Measurements from ENCODE around the gene MAP4K3. TPM values are rescaled to one million over a fixed set of nuclear protein-coding genes. Genes with fewer than 3 reads are reported as not detected.

The MAP4K3 gene
- total RNA-seq, 1 experiment from 2014 or later: 21.4 TPM

DNA sequence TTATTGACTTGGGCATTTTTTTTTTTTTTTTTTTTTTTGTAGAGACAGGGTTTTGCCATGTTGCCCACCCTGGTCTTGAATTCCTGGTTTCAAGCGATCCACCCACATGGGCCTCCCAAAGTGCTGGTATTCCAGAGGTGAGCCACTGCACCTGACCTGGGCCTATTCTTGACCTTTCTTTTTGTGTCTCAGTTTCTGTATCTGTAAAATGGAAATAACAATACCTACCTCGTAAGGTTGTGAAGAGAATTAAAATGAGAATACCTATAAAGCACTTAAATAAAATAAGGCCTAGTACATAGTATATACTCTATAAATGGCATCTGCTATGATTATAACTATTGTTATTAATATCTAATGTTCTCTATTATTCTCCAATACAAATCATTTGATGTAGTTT is 15.7 kb downstream of the MAP4K3 start:
- no peaks in the 10 kb centered on the region for H3K27me3 ChIP-seq (ENCODE audit: insufficient read depth, low read length)
- peaks cover 6 to 16% of the 10 kb centered on the region in 2 experiments; a peak in 3 of 4 replicates for H3K4me1 ChIP-seq (ENCODE audit: control insufficient read depth in 1 of 2, insufficient read depth in 2 of 2, low read length in 2 of 2)
- TF ChIP-seq, protein P1, sequence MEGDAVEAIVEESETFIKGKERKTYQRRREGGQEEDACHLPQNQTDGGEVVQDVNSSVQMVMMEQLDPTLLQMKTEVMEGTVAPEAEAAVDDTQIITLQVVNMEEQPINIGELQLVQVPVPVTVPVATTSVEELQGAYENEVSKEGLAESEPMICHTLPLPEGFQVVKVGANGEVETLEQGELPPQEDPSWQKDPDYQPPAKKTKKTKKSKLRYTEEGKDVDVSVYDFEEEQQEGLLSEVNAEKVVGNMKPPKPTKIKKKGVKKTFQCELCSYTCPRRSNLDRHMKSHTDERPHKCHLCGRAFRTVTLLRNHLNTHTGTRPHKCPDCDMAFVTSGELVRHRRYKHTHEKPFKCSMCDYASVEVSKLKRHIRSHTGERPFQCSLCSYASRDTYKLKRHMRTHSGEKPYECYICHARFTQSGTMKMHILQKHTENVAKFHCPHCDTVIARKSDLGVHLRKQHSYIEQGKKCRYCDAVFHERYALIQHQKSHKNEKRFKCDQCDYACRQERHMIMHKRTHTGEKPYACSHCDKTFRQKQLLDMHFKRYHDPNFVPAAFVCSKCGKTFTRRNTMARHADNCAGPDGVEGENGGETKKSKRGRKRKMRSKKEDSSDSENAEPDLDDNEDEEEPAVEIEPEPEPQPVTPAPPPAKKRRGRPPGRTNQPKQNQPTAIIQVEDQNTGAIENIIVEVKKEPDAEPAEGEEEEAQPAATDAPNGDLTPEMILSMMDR (IDR thresholded peaks at IDR 0.05 in 2 of 3, conservative IDR thresholded peaks at IDR 0.05 in 1 of 3; ENCODE audit: borderline replicate concordance in 1 of 3, insufficient read depth in 1 of 3, low read depth in 2 of 3, low read length in 2 of 3): no peak
- TF ChIP-seq POLR2A (IDR thresholded peaks at IDR 0.05; ENCODE audit: borderline replicate concordance, extremely low read depth, insufficient read depth, insufficient read length) (no peak), EZH2 (IDR thresholded peaks at IDR 0.05) (no peak)
- no peak overlapping the region for H2AFZ ChIP-seq (ENCODE audit: low read depth, low read length, poor library complexity, severe bottlenecking)
- BruUV-seq (replicated peaks): no TSS peak
- ChIA-PET POLR2A (no interaction called here), CTCF (no interaction called here), RAD21 (ENCODE audit: low non-redundant PET in 1 of 2, low total read pairs in 2 of 2, uncharacterized antibody in 2 of 2, unreplicated experiment in 2 of 2) (no interaction called here)
- H3K4me3 ChIP-seq (replicated peaks in 1 of 2; ENCODE audit: low read depth in 1 of 2, low read length in 2 of 2): no peak overlapping the region
- no peak overlapping the region for H3K4me2 ChIP-seq (ENCODE audit: low read length)
- intact Hi-C loops (cut with micrococcal nuclease): no loop called here
- H3K27ac ChIP-seq (ENCODE audit: low read depth, low read length): no peak overlapping the region
- H3K36me3 ChIP-seq (ENCODE audit: control insufficient read depth in 1 of 2, insufficient read depth in 2 of 2, low read length in 2 of 2): no peaks in the 10 kb centered on the region
- H3K9ac ChIP-seq (ENCODE audit: low read length): no peak overlapping the region
- H3K9me3 ChIP-seq (ENCODE audit: control insufficient read depth in 1 of 2, insufficient read depth in 1 of 2, low read depth in 1 of 2, low read length in 2 of 2): no peaks in the 10 kb centered on the region
- H3K9me2 ChIP-seq (ENCODE audit: insufficient read depth): no peaks in the 10 kb centered on the region
- H4K20me1 ChIP-seq (ENCODE audit: insufficient read depth): no peaks in the 10 kb centered on the region
- DNase-seq (ENCODE audit: low read depth, low spot score): no peak
- H3K79me2 ChIP-seq (ENCODE audit: insufficient read depth, low read length): peaks cover 95% of the 10 kb centered on the region
- no peak for ATAC-seq

GRCh38 chr2:39419282-39420223 is 17.5 kb downstream of the MAP4K3 start:
- intact Hi-C loops (cut with micrococcal nuclease): no loop called here
- POLR2A ChIA-PET: no interaction called here
- Histone ChIP-seq H4K20me1 (ENCODE audit: insufficient read depth) (no peaks in the 10 kb centered on the region), H3K4me3 (replicated peaks in 1 of 2; ENCODE audit: low read depth in 1 of 2, low read length in 2 of 2) (no peak overlapping the region), H3K4me2 (ENCODE audit: low read length) (no peak overlapping the region), H3K79me2 (ENCODE audit: insufficient read depth, low read length) (peaks cover 91% of the 10 kb centered on the region), H3K27ac (ENCODE audit: low read depth, low read length) (no peak overlapping the region), H3K36me3 (ENCODE audit: control insufficient read depth in 1 of 2, insufficient read depth in 2 of 2, low read length in 2 of 2) (no peaks in the 10 kb centered on the region), H2AFZ (ENCODE audit: low read depth, low read length, poor library complexity, severe bottlenecking) (no peak overlapping the region), H3K9ac (ENCODE audit: low read length) (no peak overlapping the region), H3K9me3 (ENCODE audit: control insufficient read depth in 1 of 2, insufficient read depth in 1 of 2, low read depth in 1 of 2, low read length in 2 of 2) (no peaks in the 10 kb centered on the region), H3K27me3 (ENCODE audit: insufficient read depth, low read length) (no peaks in the 10 kb centered on the region), H3K4me1 (ENCODE audit: control insufficient read depth in 1 of 2, insufficient read depth in 2 of 2, low read length in 2 of 2) (peaks cover 6 to 16% of the 10 kb centered on the region in 2 experiments; a peak in 3 of 4 replicates), H3K9me2 (ENCODE audit: insufficient read depth) (no peaks in the 10 kb centered on the region)
- CTCF ChIA-PET: no interaction called here
- no peak for ATAC-seq
- no TSS peak for BruUV-seq (replicated peaks)
- RAD21 ChIA-PET (ENCODE audit: low non-redundant PET in 1 of 2, low total read pairs in 2 of 2, uncharacterized antibody in 2 of 2, unreplicated experiment in 2 of 2): no interaction called here
- TF ChIP-seq SP1 (IDR thresholded peaks at IDR 0.05; ENCODE audit: low read depth): no peak
- no peak for DNase-seq (ENCODE audit: low read depth, low spot score)
